A549 treated with Hydrocortisone at 1 μM for 4 hours (cell line): Measurements from ENCODE around the gene PDCD6IP. TPM values are rescaled to one million over a fixed set of nuclear protein-coding genes. Genes with fewer than 3 reads are reported as not detected.

ENCODE experiments used
- total RNA-seq: library from RNA; stranded (reverse); fragments of 200-300 nt; extraction: Qiagen RNA extraction; gene quantifications from 5 replicates; pipeline ENCODE4 v1.2.3, GENCODE V29; 2022

The PDCD6IP gene
- total RNA-seq = 140 to 174 TPM (median 164 TPM) in 5 replicates

GRCh38 chr3:33798418-33799201 is at the start of gene PDCD6IP:
TSS of gene PDCD6IP (plus strand) at chr3:33798630. CDS start at chr3:33798729, 99 bp downstream.

Other genes starting within 250 kb of the PDCD6IP start
- 13.3 to 22.4 TPM (median 15.1 TPM) in 5 replicates for gene CLASP2, start 80.4 kb upstream of the PDCD6IP start, total RNA-seq